DMS153 treated with DMSO at 0.1 percent for 48 hours (cell line): ENCODE results near the gene ASAP2.

Experiments used
- DNase-seq: peaks from one replicate; lab custom pipeline; 2025; ENCODE audit not compliant: unreplicated experiment; lab: John Stamatoyannopoulos, UW

The ASAP2 gene

DNA sequence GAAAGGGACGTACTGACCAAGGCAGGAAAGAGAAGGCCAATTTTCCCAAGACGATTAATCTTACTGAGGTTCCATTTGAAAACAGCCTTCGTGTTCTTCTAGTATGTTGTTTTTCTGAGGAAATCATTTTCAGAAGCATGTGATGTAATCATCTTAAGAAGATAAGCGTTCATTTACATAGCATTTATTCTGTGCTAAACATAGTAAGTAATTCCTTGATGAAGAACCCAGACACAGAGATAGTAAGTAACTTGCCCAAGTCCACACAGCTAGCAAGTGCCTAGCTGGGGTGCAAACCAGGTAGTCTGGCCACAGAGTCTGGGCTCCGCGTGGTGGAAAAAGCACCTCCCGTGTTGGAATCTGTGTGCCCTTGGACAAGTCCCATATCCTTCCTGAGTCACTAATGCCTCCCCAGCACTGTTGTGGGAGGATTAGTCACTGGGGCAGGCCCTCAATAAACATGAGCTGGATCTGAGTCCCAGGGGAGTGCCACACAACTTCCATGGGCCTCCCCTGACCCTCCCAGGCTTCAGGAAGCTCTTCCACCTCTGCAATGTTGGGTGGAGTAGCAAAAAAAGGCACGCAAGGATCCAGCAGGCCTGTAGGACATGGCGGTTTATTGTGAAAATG lies 26.9 kb upstream of the ASAP2 start:
- DNase-seq = no peak

DNA sequence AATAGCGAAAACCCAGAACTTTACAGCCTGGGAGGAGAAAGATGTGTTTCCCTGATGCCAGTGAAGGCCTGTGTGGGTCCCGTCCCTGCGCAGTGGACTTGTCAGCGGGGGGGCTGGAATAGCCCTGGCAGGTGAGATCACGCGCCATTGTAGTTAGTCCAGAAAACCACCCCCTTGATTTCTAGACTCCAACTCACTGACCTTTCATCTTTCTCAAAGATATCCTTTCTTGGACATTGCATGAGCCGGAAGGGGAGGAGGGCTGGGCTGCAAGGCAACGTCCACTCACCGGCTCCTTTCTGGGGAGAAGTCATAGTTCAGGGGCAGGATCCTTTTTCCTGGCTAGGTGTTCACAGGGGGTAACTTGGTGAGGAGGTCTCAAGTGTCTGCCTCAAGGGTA lies 22.3 kb upstream of the ASAP2 start:
- no peak for DNase-seq

DNA sequence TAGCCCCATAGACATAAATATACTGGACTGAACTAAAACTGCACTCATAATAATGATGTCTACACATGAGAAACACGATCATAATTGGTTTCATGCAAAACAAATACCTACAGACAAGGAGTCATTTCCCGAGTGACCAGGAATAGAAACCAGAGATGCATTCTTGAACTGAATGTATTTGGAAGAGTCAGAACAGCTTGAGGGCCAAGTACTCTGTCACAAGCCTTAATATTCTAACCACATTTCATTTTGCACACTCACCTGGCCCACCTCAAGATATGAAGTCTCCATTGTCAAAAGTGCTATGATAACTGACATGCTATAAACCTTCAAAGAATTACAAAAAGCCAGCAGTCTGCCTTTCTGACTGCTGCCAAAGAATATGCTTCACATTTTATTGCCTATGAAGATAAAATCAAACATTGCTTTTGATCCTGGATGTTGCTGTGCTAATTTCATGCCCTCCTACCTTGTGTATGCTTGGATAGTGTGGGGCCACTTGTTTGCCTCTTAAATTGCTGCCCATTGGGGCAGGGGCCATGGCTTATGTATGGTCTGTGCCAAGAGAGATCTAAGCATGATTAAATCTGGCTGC lies 18.9 kb upstream of the ASAP2 start:
- DNase-seq = no peak

DNA sequence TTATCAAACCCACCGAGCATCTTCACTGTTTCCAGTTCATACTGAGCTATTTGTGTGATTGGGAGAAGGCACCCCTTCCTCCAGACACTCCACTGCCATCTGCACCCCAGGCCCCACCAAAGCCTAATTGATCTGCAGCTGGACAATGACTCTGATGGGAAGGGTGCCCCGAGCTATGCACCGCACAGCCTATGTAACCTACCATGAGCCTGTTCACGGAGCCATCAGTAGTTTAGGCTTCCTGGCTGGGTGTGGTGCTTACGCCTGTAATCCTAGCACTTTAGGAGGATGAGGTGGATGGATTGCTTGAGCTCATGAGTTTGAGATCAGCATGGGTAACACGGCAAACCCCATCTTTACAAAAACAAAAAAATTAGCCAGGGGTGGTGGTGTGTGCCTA lies 17.8 kb upstream of the ASAP2 start:
- no peak for DNase-seq

DNA sequence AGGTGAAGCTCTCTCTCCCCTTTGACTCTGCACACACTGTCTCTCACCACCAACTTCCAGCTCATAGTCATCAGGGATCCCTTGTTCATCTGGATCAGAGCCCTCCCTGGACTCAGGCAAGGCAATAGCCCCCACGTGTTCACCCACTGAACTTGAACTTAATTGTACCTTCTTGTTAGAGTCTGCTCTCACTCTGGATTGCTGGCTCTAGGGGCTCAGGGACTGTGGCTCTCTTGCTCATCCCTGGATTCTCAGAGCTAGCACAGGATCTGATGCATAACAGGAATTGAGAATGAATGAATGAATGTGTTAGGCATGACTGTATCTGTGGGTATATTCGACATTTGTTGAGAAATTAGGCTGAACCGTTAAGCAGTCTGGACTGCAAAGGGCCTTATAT lies 16.7 kb upstream of the ASAP2 start:
- no peak for DNase-seq

DNA sequence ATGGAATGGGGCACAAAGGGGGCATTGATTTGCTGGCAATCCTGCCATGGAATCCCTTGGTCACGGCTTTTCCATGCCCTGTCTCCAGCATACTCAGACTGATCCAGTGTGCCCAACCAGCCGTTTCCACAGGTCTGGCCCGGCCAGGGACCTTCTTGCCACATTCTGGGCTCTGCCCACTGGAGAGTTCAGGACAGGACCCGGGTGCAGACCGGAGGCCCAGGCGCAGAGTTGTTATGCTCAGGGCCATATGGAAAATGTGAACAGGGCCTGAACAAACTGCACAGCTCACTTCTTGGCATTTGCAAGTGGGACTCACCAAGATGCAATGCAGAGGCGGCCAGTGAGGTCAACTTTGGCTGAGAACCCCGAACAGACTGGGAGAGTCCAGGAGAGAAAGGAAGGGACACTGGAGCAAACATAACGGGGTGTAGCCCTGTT lies 15.6 kb upstream of the ASAP2 start:
- no peak for DNase-seq

DNA sequence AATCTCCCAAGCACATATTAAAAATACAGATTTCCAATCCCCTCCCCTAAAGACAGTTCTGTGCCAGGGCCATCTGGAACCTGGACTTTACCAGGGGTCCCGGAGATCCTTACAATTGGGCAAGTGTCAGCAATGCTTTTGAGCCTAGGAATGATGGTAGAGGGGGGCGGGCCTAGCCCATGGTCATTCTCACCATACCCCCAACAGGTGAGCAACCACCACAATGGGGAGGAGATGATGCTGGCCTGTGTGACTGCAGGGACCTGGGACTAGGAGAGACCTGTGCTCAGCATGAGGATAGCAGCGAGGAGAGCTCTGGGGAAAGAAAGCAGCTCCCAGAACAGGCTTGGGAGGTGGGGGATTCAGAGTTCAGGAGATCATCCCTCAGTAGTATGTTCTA lies 13.9 kb upstream of the ASAP2 start:
- DNase-seq = no peak

DNA sequence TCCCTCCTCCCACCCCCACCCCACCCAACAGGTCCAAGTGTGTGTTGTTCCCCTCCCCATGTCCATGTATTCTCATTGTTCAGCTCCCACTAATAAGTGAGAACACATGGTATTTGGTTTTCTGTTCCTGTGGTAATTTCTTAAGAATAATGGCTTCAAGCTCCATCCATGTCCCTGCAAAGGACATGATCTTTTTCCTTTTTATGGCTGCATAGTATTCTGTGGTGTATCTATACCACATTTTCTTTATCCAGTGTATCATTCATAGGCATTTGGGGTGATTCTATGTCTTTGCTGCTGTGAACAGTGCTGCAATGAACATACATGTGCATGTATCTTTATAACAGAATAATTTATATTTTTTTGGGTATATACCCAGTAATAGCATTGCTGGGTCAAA lies 12.3 kb upstream of the ASAP2 start:
- DNase-seq = no peak

DNA sequence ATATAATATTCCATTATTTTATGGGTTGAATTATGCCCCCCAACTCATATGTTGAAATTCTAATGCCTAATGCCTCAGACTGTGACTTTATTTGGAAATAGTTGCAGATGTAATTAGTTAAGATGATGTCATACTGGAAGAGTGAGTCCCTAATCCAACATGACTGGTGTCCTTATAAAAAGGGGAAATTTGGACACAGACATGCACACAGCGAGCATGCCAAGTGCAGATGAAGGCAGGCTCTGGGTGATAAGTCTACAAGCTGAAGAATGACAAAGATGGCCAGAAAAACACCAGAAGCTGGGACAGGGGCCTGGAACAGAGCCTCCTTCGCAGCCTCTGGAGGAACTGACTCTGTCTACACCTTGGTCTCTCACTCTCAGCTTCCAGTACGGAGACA lies 10.0 kb upstream of the ASAP2 start:
- no peak for DNase-seq

DNA sequence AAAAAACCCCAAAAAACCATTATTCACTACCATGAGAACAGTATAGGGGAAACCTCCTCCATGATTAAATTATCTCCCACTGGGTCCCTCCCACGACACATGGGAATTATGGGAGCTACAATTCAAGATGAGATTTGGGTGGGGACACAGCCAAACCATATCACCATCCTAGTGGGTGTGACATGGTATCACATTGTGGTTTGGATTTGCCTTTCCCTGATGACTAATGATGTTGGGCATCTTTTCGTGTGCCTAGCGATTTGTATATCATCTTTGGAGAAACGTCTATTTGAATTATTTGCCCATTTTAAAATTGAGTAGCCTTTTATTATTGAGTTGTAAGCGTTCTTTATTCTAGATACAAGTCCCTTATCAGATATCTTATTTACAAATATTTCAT lies 8.7 kb upstream of the ASAP2 start:
- no peak for DNase-seq

DNA sequence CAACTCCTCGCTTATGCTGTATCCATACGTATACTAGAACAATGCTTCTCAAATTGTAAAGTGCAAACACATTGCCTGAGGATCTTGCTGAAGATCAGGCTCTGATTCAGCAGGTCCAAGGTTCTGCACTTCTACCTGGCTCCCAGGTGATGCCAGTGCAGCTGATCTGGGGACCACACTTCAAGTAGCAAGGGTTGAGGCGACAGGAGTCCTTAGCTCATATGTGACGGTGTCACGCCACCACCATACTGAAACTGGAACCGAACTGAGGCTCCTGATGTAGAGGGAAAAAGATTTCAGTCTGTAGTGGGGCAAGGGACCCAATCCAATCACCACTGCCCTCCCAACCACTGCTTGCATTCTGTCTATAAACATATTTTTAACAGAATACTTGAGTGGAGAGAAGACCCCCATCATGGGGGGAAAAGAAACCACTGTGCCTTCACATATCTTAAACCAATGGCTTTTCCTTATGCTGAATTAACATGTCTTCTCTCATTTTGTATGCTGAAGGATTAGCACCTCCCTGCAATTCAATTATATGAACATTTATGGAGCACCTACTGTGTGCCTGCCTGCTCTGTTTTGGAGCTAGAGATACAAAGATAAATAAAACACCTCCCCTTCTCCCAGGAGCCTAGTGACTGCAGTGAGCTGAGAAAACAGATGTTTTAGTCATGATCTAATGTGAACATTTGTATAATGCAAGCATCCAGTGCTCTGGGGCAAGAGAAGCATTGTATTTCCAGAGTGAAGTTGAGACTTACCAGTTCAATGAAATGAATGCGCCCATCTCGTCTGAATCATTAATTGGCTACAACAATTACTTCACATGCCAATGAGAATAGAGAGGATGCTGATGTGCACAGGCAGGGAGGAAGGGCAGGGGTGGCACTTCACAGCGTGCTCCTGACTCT lies 6.6 kb upstream of the ASAP2 start:
- DNase-seq = no peak

DNA sequence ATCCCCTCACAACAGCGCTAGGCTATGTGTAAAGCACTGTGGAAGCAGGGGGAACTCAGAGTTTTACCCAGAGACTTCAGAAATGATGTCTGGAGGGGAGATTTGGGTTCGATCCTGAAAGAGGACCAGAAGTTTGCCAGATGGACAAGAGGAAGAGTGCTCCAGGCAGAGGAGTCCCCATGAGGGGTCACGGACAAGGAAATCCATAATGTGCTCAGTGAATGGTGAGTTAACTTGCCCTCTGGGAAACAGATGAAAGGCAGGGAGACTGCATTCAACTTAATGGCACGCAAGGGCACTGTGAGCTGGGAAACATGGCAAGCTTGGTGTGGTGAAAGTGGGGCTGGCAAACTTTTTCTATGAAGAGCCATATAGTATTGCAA lies 6.0 kb upstream of the ASAP2 start:
- DNase-seq = no peak

DNA sequence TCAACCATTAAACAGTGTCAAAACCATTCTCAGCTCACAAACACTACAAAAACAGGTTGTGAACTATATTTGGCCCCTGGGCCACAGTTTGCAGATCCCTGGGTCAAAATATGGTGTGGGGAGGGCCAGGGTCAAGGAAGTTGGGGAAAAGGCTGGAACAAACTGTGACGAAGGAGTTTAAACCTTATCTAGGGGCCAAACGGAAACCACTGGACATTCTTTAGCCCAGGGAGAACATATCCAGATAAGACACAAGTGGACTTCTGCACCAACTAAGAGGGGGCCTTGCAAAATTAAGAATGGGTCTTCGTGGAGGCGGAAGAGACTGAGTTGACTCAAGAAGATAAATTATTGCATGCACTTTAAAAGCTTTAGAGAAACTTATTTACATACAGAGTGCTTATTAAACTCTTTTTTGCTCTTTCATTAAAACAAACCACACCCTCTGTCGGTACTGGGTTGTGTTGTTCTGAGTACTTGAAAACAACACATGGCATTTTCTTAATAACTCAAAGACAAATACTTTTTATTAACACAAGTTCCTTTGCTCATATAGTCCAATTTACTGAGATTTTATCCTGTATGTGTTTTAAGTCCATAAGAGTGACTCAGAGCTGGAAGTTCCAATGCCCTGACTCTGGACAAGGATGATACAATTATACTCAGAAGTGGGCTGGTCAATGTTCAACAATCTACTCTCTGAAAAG lies 5.3 kb upstream of the ASAP2 start:
- no peak for DNase-seq

DNA sequence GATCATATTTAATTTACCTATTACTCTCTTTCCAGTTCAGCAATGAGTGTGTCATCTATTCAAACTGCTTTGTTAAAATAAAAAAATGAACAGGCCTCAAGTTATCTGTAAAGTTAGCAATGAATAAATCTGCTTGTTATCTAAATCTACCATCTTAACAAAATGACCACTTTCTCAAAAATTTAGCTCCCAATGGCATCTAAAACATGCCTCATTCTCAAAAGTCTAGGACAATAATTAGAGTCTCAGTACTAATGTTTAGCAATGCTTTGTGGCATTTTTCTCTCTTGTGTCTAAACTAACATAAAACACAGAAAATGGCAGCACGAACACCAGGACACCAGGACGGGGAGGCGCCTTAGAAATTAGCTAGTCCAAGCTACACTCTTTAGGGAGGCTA lies 3.6 kb upstream of the ASAP2 start:
- no peak for DNase-seq

DNA sequence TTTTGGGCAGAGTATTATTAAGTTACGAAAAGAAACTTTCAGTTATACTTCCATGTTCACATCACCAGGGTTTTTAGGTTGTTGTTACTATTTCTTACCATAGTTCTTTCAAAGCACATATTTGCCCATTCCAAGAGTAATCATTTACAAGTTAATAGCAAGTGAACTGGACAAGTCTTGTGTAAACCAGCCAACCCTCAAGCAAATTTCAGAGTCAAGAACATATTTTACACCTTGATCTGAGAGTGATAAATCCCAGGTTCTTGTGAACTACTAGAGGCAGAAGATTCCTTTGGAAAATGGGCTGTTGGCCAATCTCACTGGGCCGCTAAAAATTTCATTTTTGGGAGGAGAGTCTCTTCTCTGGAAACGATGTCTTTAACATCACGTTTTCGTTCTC lies 2.7 kb upstream of the ASAP2 start:
- no peak for DNase-seq

DNA sequence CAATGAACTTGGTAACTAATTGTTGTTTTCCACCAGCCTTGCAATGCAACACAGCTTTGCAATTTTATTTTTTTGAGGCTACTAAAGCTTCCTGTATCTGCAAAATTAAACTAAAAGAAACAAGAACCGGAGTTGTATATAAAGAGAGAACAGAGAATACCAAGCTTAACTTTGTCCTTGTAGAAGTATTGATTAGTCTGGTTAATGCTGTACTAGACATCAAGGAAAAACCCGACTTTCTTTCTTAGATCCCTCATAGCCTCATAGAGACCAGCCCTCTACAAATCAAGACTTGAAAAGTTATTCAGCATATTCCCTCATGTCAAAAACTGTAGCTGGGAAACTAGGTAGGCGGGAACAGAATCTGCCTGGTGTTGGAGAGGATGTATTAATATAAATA lies 1.7 kb upstream of the ASAP2 start:
- no peak for DNase-seq

DNA sequence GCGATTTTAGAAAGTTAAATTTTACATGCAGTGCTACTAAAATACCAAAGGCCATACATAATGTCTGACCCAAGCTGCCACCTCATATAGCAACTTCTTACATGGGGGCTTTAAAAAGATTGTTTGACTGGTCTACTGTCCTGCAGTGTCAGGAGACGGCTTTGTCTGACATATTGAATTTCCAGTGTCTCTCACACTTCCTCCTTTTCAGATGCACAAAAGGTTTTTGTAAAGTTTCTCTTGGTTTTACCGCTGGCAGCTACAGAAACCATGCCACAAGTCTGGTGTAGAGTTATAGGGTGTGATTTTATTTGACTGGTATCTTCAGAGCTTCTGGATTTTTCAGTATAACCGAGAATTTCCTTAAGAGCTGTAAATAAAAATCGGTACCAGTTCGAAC lies 1.1 kb upstream of the ASAP2 start:
- no peak for DNase-seq

DNA sequence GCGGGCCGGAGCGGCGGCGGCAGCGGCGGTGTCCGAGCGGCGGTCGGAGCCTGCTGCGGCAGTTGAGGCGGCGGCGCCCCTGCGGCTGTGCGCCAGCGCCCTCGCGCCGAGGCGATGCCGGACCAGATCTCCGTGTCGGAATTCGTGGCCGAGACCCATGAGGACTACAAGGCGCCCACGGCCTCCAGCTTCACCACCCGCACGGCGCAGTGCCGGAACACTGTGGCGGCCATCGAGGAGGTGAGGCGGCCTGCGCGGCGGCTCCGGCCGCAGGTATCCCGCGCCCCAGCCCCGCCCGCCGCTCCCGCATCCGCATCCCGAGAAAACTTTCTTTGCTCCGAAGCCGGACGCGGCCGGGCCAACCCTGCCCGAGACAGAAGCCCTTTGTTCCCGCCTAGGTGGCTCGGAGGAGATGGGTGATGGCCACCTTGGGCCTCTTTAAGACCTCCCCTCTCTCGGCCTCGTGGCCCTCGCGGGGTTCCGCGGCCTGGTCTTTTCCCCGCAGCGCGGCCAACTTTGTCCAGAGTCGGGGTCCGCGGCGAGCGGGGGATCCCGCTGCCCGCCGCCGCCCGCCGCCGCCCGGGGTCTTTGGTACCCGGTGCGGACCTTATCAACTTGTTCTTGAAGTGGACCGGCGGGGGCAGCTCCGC lies 504 bp downstream of the ASAP2 start:
- no peak for DNase-seq

DNA sequence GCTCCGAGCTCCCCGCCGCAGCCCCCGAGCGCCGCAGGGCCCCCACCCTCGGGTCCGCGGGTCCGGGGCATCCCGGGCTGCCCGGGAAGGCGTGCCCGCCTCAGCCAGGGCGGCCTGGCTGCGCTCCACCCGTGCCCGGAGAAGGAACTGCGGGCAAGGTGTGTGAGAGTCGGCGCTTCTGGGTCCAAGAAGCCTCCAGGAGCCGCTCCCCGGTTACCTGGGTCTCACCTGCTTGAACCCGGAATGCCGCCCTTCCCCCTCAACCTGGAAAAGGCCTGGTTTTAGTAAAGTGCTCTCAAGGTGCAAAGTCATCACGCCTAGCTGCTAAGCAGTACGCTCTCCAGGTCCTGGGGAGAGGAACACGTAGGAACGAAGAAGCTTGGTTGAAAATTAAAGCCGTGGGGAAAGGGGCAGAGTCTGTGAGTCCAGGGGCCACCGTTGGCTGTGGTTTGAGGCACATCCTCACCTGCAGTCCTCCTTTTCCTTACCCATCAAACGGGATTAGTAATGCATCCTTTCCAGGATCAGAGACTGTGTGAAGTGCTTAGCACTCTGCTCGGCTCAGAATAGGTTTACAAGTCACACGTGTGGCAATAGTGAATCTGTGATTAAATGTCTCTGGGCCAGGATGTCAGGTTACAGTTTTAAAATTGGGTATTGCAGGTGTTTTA lies 1.2 kb downstream of the ASAP2 start:
- peak; percentile 32 for DNase-seq

DNA sequence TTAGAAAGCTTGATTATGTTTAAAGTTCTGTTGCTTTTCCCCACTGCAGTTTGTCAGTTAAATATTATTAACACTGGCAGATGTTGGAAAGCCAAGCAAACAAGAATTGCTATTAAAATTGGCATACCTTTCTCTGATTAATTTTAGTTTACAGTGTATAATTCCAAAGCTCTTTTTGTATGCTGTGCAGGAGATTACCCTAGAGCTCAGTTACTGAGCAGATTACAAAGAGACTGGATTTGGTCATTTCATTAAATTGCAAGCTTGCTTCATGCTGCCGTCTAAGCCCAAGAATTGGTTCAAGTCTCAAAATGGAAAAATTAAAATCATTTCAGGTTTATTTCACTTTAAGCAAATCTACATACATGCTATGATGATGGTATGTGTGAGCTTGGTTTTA lies 2.3 kb downstream of the ASAP2 start:
- DNase-seq = no peak

DNA sequence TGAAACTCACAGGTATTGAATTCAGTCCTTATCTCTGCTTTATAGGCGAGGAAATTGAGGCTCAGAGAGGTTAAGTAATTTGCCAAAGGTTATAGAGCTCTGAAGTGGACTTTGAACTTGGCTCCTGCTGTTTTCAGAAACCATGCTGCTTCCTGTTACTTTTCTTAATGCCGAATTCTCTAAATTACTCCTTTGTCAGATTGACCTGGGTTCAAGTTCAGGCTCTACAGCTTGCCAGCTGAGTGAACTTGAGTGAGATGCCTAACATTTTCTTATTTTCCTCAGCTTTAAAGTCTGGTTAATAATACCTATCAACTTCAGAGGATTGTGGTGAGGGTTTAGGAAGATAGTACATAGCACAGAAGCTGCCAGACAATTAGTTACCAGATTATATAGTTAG lies 3.4 kb downstream of the ASAP2 start:
- DNase-seq = no peak
